B cell (primary cell): ENCODE data around the gene GCDH.

ENCODE experiments used
- EZH2 ChIP-seq: IDR thresholded peaks from 2 replicates; pipeline ENCODE4 v1.6.1; 2012; ENCODE audit warnings: borderline replicate concordance, low read depth, mild to moderate bottlenecking, moderate library complexity, low read length; ENCODE audit not compliant: insufficient read depth, poor library complexity, severe bottlenecking
- TF ChIP-seq, protein P1 (sequence below): fragments of 200-600 bp; IDR thresholded peaks from one replicate; pipeline ENCODE4 v1.8.0; 2022; ENCODE audit warnings: antibody characterized with exemption, mild to moderate bottlenecking

DNA sequence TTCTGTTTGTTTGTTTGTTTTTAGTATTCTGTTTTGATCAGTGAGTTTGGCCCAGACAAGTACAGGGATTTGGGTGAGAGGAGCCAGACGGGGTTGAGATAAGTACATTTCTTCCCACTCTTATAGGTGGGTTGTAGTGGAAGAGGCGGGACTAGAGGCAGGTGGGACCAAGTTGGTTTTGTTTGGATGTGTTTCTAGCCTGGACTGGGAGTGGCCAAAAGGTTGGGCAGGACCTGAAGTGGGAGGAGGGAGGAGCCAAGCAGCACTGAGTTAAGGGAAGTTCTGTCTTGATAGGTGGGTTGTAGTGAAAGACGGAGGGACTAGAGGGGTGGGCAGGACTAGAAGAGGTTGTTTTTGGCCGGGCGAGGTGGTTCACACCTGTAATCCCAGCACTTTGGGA is 18.7 kb upstream of the GCDH start:
- TF ChIP-seq, protein P1, sequence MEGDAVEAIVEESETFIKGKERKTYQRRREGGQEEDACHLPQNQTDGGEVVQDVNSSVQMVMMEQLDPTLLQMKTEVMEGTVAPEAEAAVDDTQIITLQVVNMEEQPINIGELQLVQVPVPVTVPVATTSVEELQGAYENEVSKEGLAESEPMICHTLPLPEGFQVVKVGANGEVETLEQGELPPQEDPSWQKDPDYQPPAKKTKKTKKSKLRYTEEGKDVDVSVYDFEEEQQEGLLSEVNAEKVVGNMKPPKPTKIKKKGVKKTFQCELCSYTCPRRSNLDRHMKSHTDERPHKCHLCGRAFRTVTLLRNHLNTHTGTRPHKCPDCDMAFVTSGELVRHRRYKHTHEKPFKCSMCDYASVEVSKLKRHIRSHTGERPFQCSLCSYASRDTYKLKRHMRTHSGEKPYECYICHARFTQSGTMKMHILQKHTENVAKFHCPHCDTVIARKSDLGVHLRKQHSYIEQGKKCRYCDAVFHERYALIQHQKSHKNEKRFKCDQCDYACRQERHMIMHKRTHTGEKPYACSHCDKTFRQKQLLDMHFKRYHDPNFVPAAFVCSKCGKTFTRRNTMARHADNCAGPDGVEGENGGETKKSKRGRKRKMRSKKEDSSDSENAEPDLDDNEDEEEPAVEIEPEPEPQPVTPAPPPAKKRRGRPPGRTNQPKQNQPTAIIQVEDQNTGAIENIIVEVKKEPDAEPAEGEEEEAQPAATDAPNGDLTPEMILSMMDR: no peak
- no peak for TF ChIP-seq EZH2
